ENCODE results near the gene RCHY1.

GRCh38 chr4:75496406-75496805, 17.8 kb downstream of the RCHY1 start:
- TF ChIP-seq, protein P1, sequence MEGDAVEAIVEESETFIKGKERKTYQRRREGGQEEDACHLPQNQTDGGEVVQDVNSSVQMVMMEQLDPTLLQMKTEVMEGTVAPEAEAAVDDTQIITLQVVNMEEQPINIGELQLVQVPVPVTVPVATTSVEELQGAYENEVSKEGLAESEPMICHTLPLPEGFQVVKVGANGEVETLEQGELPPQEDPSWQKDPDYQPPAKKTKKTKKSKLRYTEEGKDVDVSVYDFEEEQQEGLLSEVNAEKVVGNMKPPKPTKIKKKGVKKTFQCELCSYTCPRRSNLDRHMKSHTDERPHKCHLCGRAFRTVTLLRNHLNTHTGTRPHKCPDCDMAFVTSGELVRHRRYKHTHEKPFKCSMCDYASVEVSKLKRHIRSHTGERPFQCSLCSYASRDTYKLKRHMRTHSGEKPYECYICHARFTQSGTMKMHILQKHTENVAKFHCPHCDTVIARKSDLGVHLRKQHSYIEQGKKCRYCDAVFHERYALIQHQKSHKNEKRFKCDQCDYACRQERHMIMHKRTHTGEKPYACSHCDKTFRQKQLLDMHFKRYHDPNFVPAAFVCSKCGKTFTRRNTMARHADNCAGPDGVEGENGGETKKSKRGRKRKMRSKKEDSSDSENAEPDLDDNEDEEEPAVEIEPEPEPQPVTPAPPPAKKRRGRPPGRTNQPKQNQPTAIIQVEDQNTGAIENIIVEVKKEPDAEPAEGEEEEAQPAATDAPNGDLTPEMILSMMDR (IDR thresholded peaks at IDR 0.05; ENCODE audit: low read depth, low read length, missing input control): no peak
- TF ChIP-seq RAD21 (IDR thresholded peaks at IDR 0.05) (no peak), TAF1 (conservative IDR thresholded peaks at IDR 0.05) (no peak)
